ENCODE data around the gene CDK5RAP3.

CDK5RAP3 gene

DNA sequence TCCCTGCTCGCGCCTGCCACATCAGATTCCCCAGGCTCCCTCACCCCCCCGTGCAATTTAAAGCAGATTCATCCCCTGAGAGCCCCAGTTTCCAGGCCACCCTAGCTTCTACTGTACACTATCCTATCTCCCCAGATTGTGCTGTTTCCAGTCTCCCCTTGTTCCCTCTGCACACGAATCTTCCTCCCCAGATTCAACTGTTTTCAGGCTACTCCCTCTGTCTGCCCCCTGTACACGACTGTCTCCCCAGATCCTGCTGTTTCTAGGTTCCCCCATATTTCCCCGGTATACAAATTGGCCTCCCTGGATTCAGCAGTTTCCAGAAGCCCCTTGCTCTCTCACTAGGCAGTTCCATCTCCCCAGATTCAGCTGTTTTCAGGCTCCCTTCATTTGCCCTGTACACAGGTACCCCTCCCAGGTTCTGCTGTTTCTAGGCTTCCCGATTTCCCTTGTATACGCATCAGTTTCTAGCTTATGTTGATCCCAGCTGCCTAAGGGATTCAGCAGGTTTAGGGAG, 43.7 kb downstream of the CDK5RAP3 start:
- no peak for TF ChIP-seq POLR2AphosphoS5 (IDR thresholded peaks at IDR 0.05; ENCODE audit: low read depth, low read length)
- TF ChIP-seq, protein P1, sequence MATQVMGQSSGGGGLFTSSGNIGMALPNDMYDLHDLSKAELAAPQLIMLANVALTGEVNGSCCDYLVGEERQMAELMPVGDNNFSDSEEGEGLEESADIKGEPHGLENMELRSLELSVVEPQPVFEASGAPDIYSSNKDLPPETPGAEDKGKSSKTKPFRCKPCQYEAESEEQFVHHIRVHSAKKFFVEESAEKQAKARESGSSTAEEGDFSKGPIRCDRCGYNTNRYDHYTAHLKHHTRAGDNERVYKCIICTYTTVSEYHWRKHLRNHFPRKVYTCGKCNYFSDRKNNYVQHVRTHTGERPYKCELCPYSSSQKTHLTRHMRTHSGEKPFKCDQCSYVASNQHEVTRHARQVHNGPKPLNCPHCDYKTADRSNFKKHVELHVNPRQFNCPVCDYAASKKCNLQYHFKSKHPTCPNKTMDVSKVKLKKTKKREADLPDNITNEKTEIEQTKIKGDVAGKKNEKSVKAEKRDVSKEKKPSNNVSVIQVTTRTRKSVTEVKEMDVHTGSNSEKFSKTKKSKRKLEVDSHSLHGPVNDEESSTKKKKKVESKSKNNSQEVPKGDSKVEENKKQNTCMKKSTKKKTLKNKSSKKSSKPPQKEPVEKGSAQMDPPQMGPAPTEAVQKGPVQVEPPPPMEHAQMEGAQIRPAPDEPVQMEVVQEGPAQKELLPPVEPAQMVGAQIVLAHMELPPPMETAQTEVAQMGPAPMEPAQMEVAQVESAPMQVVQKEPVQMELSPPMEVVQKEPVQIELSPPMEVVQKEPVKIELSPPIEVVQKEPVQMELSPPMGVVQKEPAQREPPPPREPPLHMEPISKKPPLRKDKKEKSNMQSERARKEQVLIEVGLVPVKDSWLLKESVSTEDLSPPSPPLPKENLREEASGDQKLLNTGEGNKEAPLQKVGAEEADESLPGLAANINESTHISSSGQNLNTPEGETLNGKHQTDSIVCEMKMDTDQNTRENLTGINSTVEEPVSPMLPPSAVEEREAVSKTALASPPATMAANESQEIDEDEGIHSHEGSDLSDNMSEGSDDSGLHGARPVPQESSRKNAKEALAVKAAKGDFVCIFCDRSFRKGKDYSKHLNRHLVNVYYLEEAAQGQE (IDR thresholded peaks at IDR 0.05; ENCODE audit: insufficient read depth in 1 of 2, low read depth in 2 of 2, low read length in 2 of 2): no peak
- no peak for TF ChIP-seq TAF1 (IDR thresholded peaks at IDR 0.05; ENCODE audit: borderline replicate concordance, insufficient read depth, low read length)
- no peak for TF ChIP-seq FOXP2 (optimal IDR thresholded peaks at IDR 0.05; ENCODE audit: borderline replicate concordance, extremely low read depth, extremely low read length, insufficient read depth)
- TF ChIP-seq SIN3A (IDR thresholded peaks at IDR 0.05; ENCODE audit: borderline replicate concordance, insufficient read depth, low read length): no peak

DNA sequence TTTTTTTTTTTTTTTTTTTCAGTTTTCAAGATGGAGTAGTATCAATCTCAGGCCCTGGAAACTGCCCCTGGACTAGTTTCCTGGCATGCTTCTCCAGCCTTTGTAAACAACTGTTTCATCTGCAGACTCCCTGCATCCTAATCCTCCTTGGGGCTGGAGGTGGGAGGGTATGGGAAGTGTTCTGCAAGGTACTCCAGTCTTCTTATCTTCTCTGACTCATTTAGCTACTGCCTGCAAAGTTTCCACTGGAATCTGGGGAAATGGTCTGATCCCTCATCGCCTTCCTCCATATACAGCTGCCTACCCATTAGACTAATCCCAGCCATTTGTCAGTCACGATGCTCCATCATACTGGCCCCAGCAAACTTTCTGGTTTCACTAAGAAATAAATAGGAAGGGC, 45.2 kb downstream of the CDK5RAP3 start:
- no peak for TF ChIP-seq TAF1 (IDR thresholded peaks at IDR 0.05; ENCODE audit: borderline replicate concordance, insufficient read depth, low read length)
- TF ChIP-seq, protein P1 (IDR thresholded peaks at IDR 0.05; ENCODE audit: insufficient read depth in 1 of 2, low read depth in 2 of 2, low read length in 2 of 2): no peak

DNA sequence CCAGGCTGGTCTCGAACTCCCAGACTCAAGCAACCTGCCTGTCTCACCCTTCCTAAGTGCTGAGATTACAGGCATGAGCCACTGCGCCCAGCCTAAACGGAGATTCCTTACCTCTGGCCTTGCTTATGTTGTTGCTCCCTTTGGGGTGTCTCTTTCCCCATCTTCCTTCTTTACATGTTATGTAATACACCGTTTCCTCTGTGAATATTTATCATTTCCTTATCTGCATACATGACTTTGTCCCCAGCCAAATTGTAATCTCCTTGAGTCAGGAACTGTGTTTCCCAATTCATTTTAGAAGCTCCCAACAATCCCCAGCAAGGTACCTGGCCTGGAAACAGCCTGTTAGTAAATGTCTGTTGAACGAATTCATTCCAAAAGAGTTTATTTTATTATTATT, 51.0 kb downstream of the CDK5RAP3 start:
- TF ChIP-seq SIN3A (IDR thresholded peaks at IDR 0.05; ENCODE audit: borderline replicate concordance, insufficient read depth, low read length) (no peak), POLR2AphosphoS5 (IDR thresholded peaks at IDR 0.05; ENCODE audit: low read depth, low read length) (no peak), TAF1 (IDR thresholded peaks at IDR 0.05; ENCODE audit: borderline replicate concordance, insufficient read depth, low read length) (no peak), FOXP2 (optimal IDR thresholded peaks at IDR 0.05; ENCODE audit: borderline replicate concordance, extremely low read depth, extremely low read length, insufficient read depth) (no peak)
- TF ChIP-seq, protein P1 (IDR thresholded peaks at IDR 0.05; ENCODE audit: insufficient read depth in 1 of 2, low read depth in 2 of 2, low read length in 2 of 2): no peak

DNA sequence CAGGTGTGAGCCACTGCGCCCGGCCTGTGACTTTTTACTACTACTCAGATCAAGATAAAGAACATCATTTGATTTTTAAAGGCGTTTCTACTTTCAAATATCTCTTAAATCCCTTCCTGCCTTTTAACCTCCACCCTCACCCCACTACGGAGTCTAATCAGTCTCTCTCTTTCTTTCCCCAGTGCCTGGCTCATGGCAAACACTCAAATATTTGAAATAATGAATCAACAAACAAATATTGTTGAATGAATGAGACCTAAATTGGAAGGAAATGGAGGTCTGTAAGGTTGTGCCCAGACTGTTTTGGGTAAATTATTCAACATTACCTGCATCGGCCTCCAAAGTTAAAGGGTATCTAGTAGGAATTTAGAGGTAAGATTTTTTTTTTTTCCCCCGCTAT, 52.0 kb downstream of the CDK5RAP3 start:
- no peak for TF ChIP-seq FOXP2 (optimal IDR thresholded peaks at IDR 0.05; ENCODE audit: borderline replicate concordance, extremely low read depth, extremely low read length, insufficient read depth)
- TF ChIP-seq, protein P1 (IDR thresholded peaks at IDR 0.05; ENCODE audit: insufficient read depth in 1 of 2, low read depth in 2 of 2, low read length in 2 of 2): no peak
- no peak for TF ChIP-seq SIN3A (IDR thresholded peaks at IDR 0.05; ENCODE audit: borderline replicate concordance, insufficient read depth, low read length)
- TF ChIP-seq TAF1 (IDR thresholded peaks at IDR 0.05; ENCODE audit: borderline replicate concordance, insufficient read depth, low read length): no peak
- TF ChIP-seq POLR2AphosphoS5 (IDR thresholded peaks at IDR 0.05; ENCODE audit: low read depth, low read length): no peak
